ENCODE measurements around the gene RCC1. TPM values are rescaled to one million over a fixed set of nuclear protein-coding genes. Genes with fewer than 3 reads are reported as not detected.
"Not testable (repeated sequence)": the region's sequence is repeated elsewhere in the genome, so short reads cannot be mapped to it uniquely, and the experiment has no call there.

The RCC1 gene
- total RNA-seq, 1 donor from 2014 or later: 46.6 TPM

GRCh38 chr1:28586585-28587391 lies 80.9 kb downstream of the RCC1 start:
- DNase-seq (ENCODE audit: low read depth in 2 of 2): not testable (repeated sequence)

Other genes with a start within 250 kb of the RCC1 start
- 5.0 and 7.0 TPM in 2 replicates for gene SESN2, start 246.5 kb upstream of the RCC1 start, total RNA-seq
- 17.7 and 22.6 TPM in 2 replicates for gene MED18, start 177.0 kb upstream of the RCC1 start, total RNA-seq
- 10.3 and 13.3 TPM in 2 replicates for gene PHACTR4, start 136.3 kb upstream of the RCC1 start, total RNA-seq
- gene TRNAU1AP, start 47.0 kb downstream of the RCC1 start, total RNA-seq: 17.7 and 19.2 TPM in 2 replicates
- gene RAB42, start 86.2 kb downstream of the RCC1 start, total RNA-seq: 3.2 and 3.9 TPM in 2 replicates
- 17.9 and 22.6 TPM in 2 replicates for gene TAF12, start 137.0 kb downstream of the RCC1 start, total RNA-seq
- gene RNU11, start 142.6 kb downstream of the RCC1 start, total RNA-seq: not detected in 2 replicates
- gene GMEB1, start 162.7 kb downstream of the RCC1 start, total RNA-seq: 3.7 and 6.3 TPM in 2 replicates
- gene YTHDF2, start 230.9 kb downstream of the RCC1 start, total RNA-seq: 60.1 and 76.0 TPM in 2 replicates

All from lung microvascular endothelial cell (primary cell).